RPMI7951 (cell line): ENCODE data around the gene GLT1D1. TPM values are rescaled to one million over a fixed set of nuclear protein-coding genes. Genes with fewer than 3 reads are reported as not detected.

Experiments
- DNase-seq: peaks from one replicate; pipeline ENCODE4 v3.0.0-alpha.2; 2012; ENCODE audit warnings: low read depth
- total RNA-seq: library from RNA; depleted of rRNA; stranded (reverse); fragments of >200 nt; shearing (Covaris generic); gene quantifications from 2 replicates; pipeline ENCODE4 v1.2.3, GENCODE V29; 2014; rRNA removed

Gene GLT1D1
- total RNA-seq, 1 experiment from 2014 or later, result not detected

DNA sequence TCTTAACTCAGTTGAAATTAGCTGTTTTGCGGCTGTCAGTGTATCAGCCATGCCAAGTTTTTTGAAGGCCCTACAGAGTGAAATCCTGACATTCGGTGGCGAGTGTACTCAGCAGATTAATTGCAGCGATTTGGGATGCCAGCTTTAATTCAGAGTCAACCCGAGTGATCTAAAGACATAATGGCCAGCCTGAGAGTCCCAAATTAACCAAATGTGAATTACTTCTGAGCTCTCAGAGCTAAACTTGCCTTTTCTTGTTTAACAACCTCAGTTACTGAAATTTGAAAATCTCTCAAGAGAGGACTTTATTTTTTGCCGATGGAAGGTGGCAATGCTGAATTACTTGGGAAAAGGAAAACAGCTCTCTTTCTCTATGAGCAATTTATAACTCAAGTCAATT lies 148.5 kb downstream of the GLT1D1 start:
- DNase-seq, result no peak

DNA sequence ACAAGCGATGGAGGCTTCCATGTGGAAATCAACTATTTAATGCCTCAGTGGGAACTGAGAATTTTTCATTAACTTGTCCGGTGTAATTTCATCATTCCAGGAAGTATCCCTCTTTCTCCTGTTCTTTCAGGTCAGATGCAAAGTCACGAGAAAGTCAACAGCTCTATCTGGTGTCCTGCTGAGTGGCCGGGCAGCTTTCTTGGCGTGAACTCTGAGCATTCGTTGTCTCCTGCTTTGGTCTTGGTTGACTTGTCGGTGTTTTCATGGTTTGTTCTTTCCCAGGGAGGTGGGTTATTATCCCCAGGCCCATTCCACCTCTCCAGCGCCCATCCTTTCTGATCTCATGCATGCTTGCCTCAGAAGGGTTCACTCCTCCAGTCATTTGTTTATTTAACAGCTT lies 149.1 kb downstream of the GLT1D1 start:
- no peak for DNase-seq

DNA sequence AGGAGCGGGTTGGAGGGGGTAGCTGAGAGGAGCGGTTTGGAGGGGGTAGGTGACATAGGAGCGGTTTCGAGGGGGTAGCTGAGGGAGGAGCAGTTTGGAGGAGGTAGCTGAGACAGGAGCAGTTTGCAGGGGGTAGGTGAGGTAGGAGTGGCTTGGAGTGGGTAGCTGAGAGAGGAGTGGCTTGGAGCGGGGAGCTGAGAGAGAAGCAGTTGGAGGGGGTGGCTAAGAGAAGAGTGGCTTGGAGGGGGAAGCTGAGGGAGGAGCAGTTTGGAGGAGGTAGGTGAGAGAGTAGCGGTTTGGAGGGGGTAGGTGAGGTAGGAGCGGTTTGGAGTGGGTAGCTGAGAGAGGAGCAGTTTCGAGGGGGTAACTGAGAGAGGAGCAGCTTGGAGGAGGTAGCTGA lies 152.1 kb downstream of the GLT1D1 start:
- no peak for DNase-seq

DNA sequence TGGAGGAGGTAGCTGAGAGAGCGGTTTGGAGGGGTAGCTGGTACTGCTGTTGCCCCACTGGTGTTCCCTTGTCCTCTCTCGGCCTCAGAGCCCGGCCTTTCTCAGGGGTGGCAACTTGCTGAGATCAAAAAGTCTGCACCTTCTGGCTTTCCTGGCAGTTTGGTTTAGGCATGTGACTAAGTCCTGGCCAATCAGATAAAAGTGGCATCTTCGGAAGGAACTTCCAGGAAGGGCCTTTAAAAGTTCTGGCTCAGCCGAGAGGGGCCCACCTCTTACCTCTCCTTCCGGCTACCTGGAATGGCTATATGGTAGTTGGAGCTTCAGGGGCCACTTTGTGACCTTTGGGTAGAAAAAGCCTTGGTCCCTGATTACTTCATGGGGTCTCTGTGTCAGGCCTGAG lies 152.6 kb downstream of the GLT1D1 start:
- DNase-seq, result no peak

- DNase-seq, result no peak
Observed at GRCh38 chr12:129009833-129010622, 156.8 kb downstream of the GLT1D1 start.

DNA sequence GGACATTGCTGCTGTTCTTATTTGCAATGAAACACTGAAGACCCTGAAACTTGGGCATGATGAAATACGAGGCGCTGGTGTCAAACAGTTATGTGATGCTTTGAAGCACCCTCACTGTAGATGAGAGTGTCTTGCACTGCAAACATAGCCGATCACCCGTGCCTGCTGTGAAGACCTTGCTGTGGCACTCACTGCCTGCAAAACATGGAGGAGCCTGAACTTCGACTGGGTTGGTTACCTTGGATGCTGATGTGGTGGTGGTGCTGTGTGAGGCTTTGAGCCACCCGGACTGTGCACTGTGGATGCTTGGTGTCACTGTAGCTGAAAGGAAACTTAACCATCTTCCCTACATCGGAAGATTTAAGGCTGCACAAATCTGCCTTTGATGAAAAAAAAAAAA lies 162.9 kb downstream of the GLT1D1 start:
- no peak for DNase-seq

- DNase-seq, result no peak
Observed at GRCh38 chr12:129025055-129025454, 171.8 kb downstream of the GLT1D1 start.

DNA sequence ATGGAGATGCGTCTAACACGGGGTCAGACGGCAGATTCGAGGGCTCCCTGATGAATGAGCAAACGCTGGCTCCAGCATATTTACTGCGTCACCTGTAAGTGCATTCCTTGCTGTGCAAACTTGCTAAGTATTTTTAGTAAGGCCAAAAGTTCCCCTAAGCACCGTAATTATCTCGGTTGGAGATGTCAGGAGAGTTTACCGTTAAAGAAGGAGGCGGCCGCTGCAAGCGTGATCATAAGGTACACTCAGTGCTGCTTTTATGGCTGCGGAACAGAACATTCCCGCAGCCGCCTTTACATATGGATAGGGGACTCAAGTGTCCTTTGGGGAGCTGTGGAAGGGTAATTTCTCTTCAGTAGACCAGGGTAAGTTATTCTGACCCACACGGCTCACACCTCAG lies 175.6 kb downstream of the GLT1D1 start:
- DNase-seq, result no peak

Other genes starting within 250 kb of the GLT1D1 start
- 22.2 and 23.2 TPM in 2 replicates for gene SLC15A4, start 29.5 kb upstream of the GLT1D1 start, total RNA-seq